Calu3 (cell line): ENCODE data around the gene DEPDC5. TPM values are rescaled to one million over a fixed set of nuclear protein-coding genes. Genes with fewer than 3 reads are reported as not detected.

ENCODE experiments used
- BruUV-seq: library from RNA; stranded (reverse); fragments of 400-500 nt; replicated peaks from 2 replicates; lab custom pipeline; 2021; lab: Mats Ljungman, UMichigan
- CTCF ChIA-PET: fragments of 300-600 bp; sonication (Branson Sonifier 250); formaldehyde crosslinking; loops from one replicate; lab custom pipeline; 2022; ENCODE audit warnings: antibody characterized with exemption; lab: Charles Lee
- DNase-seq: peaks from one replicate; pipeline ENCODE4 v3.0.0; 2022
- H3K27ac Mint-ChIP-seq: one replicate; pipeline ENCODE4 v1.8.0; 2022; ENCODE audit warnings: mixed read lengths; ENCODE audit not compliant: unreplicated experiment
- H3K27me3 Mint-ChIP-seq: one replicate; pipeline ENCODE4 v1.8.0; 2022; ENCODE audit warnings: mixed read lengths; ENCODE audit not compliant: unreplicated experiment
- H3K36me3 Mint-ChIP-seq: one replicate; pipeline ENCODE4 v1.8.0; 2022; ENCODE audit warnings: mild to moderate bottlenecking, moderate library complexity, mixed read lengths; ENCODE audit not compliant: insufficient read depth, unreplicated experiment
- H3K4me1 Mint-ChIP-seq: one replicate; pipeline ENCODE4 v1.8.0; 2022; ENCODE audit warnings: mild to moderate bottlenecking, low read depth, mixed read lengths; ENCODE audit not compliant: unreplicated experiment
- H3K4me3 Mint-ChIP-seq: one replicate; pipeline ENCODE4 v1.8.0; 2022; ENCODE audit warnings: mild to moderate bottlenecking, low read depth, moderate library complexity, mixed read lengths; ENCODE audit not compliant: unreplicated experiment
- H3K9me3 Mint-ChIP-seq: one replicate; pipeline ENCODE4 v1.8.0; 2022; ENCODE audit warnings: low read depth, mixed read lengths; ENCODE audit not compliant: unreplicated experiment
- CTCF ChIP-seq: fragments of 200-600 bp; IDR thresholded peaks from one replicate; pipeline ENCODE4 v1.8.0; 2022; ENCODE audit warnings: antibody characterized with exemption; ENCODE audit not compliant: unreplicated experiment
- intact Hi-C: fragments of 100-400 bp; cut with micrococcal nuclease; formaldehyde crosslinking; loops from one replicate; pipeline ENCODE4 v1.10.0; 2022; ENCODE audit not compliant: unreplicated experiment
- total RNA-seq: library from RNA; stranded (reverse); gene quantifications from 2 replicates; pipeline ENCODE4 v1.2.3, GENCODE V29; 2022

The DEPDC5 gene
- total RNA-seq, 1 experiment from 2014 or later = 33.1 TPM

GRCh38 chr22:31816750-31817149, 62.9 kb downstream of the DEPDC5 start:
- CTCF ChIA-PET = interaction anchor here (0.6 kb wide), 1 partner anchor 126 kb away, joined by 6 read pairs; no protein-coding TSS in a partner anchor
- Mint-ChIP-seq H3K27ac (no peak overlapping the region), H3K27me3 (no peaks in the 10 kb centered on the region), H3K9me3 (no peaks in the 10 kb centered on the region), H3K36me3 (peaks cover 21% of the 10 kb centered on the region), H3K4me1 (no peaks in the 10 kb centered on the region), H3K4me3 (no peak overlapping the region)
- TF ChIP-seq CTCF = no peak
- intact Hi-C loops = no loop called here
- BruUV-seq = no TSS peak
- DNase-seq = no peak

- no peaks in the 10 kb centered on the region for H3K4me1 Mint-ChIP-seq
- CTCF ChIA-PET = interaction anchor here (0.6 kb wide), 1 partner anchor 182 kb away, joined by 5 read pairs; no protein-coding TSS in a partner anchor
- no peaks in the 10 kb centered on the region for H3K9me3 Mint-ChIP-seq
- DNase-seq = no peak
- H3K27ac Mint-ChIP-seq = no peak overlapping the region
- H3K36me3 Mint-ChIP-seq = peaks cover 20% of the 10 kb centered on the region
- no TSS peak for BruUV-seq
- no peak overlapping the region for H3K4me3 Mint-ChIP-seq
- intact Hi-C loops = no loop called here
- TF ChIP-seq CTCF = no peak
- H3K27me3 Mint-ChIP-seq = no peaks in the 10 kb centered on the region
These were observed 64.9 kb downstream of the DEPDC5 start for GRCh38 chr22:31818481-31819392.

- peaks cover 24% of the 10 kb centered on the region for H3K36me3 Mint-ChIP-seq
- BruUV-seq = no TSS peak
- DNase-seq = no peak
- H3K4me1 Mint-ChIP-seq = no peaks in the 10 kb centered on the region
- no peaks in the 10 kb centered on the region for H3K9me3 Mint-ChIP-seq
- intact Hi-C loops = no loop called here
- no peak overlapping the region for H3K4me3 Mint-ChIP-seq
- no peak for TF ChIP-seq CTCF
- CTCF ChIA-PET = no interaction called here
- H3K27me3 Mint-ChIP-seq = no peaks in the 10 kb centered on the region
- no peak overlapping the region for H3K27ac Mint-ChIP-seq
These were observed 66.8 kb downstream of the DEPDC5 start for GRCh38 chr22:31820655-31821054.

GRCh38 chr22:31821572-31821971, 67.8 kb downstream of the DEPDC5 start:
- no TSS peak for BruUV-seq
- Mint-ChIP-seq H3K36me3 (peaks cover 16% of the 10 kb centered on the region), H3K27me3 (no peaks in the 10 kb centered on the region), H3K4me3 (no peak overlapping the region), H3K9me3 (no peaks in the 10 kb centered on the region), H3K27ac (no peak overlapping the region), H3K4me1 (no peaks in the 10 kb centered on the region)
- no peak for DNase-seq
- intact Hi-C loops = no loop called here
- CTCF ChIA-PET = no interaction called here
- no peak for TF ChIP-seq CTCF
